Sigmoid colon (tissue), 7 donors: ENCODE data around the gene RPA3. TPM values are rescaled to one million over a fixed set of nuclear protein-coding genes. Genes with fewer than 3 reads are reported as not detected.
A peak's percentile ranks its signal among the peaks of the same experiment; 100 is the strongest.

Experiments used
- DNase-seq: peaks from one replicate; pipeline ENCODE4 v3.0.0-alpha.2; 2019
- H3K27ac ChIP-seq, 4 donors: fragments of 200-600 bp; sonication (generic); one replicate each; pipeline ENCODE4 v1.5.1; 2016 to 2019; ENCODE audit warnings: mild to moderate bottlenecking in 1 of 4
- H3K27me3 ChIP-seq, 3 donors: fragments of 200-600 bp; sonication (generic); one replicate each; pipeline ENCODE4 v1.5.1; 2019; ENCODE audit warnings: mild to moderate bottlenecking in 1 of 3
- H3K36me3 ChIP-seq, 4 donors: fragments of 200-600 bp; sonication (generic); one replicate each; pipeline ENCODE4 v1.5.1; 2016 to 2019
- H3K4me1 ChIP-seq, 4 donors: fragments of 200-600 bp; sonication (generic); one replicate each; pipeline ENCODE4 v1.5.1; 2017 to 2019
- H3K4me3 ChIP-seq, 4 donors: fragments of 200-600 bp; sonication (generic); one replicate each; pipeline ENCODE4 v1.5.1; 2017 to 2019; ENCODE audit warnings: mild to moderate bottlenecking in 2 of 4, moderate library complexity in 1 of 4
- H3K9me3 ChIP-seq, 4 donors: fragments of 200-600 bp in 3 of 4; sonication (generic) in 3 of 4; one replicate each; pipeline versions ENCODE4 v1.5.1 to v1.6.1; 2013 to 2019
- EP300 ChIP-seq, 4 donors: sonication (generic); formaldehyde crosslinking; IDR thresholded peaks; one replicate each; pipeline ENCODE4 v1.6.1; 2017; ENCODE audit warnings: antibody characterized with exemption in 4 of 4
- POLR2A ChIP-seq, 2 donors: fragments of 450-650 bp; IDR thresholded peaks; one replicate each; pipeline ENCODE4 v1.6.1; 2016; ENCODE audit warnings: antibody characterized with exemption in 2 of 2, mild to moderate bottlenecking in 2 of 2, moderate library complexity in 2 of 2
- POLR2AphosphoS5 ChIP-seq, 4 donors: sonication (generic); formaldehyde crosslinking; IDR thresholded peaks; one replicate each; pipeline ENCODE4 v1.6.1; 2017; ENCODE audit warnings: antibody characterized with exemption in 4 of 4
- WGBS, 2 donors: extraction: QIAGEN DNeasy Blood & Tissue Kit; methylation state at CpG; one replicate each; pipeline ENCODE4 v1.1.7; 2013; 5-methylcytosine and 5-hydroxymethylcytosine counted together
- intact Hi-C: fragments of 100-400 bp; cut with DNase I; formaldehyde crosslinking; loops from one replicate; pipeline ENCODE4 v1.15.1; 2023
- polyA plus RNA-seq, 3 donors: library from polyadenylated mRNA; stranded (reverse); fragments of 200-250 nt; gene quantifications; one replicate each; pipeline ENCODE4 v1.2.3, GENCODE V29; 2013
- total RNA-seq, 4 donors: library from RNA; depleted of rRNA; stranded (reverse); fragments of >200 nt; gene quantifications; one replicate each; pipeline ENCODE4 v1.1.0, GENCODE V29; 2016
- TF ChIP-seq, protein P1 (sequence below), 4 experiments: fragments of 450-650 bp in 3 of 4; fragments of 200-600 bp in 1 of 4; IDR thresholded peaks; one replicate each; pipeline ENCODE4 v1.5.1; 2016 to 2019; ENCODE audit warnings: antibody characterized with exemption in 4 of 4, mild to moderate bottlenecking in 3 of 4, moderate library complexity in 2 of 4
- donor health status: healthy with polysubstance abuse.
- donor health status: Bipolar disorder and iron deficiency.
- donor health status: healthy.

Gene RPA3
- total and polyA plus RNA-seq, 7 donors: 15.8 to 66.8 (median 30.3) TPM

DNA sequence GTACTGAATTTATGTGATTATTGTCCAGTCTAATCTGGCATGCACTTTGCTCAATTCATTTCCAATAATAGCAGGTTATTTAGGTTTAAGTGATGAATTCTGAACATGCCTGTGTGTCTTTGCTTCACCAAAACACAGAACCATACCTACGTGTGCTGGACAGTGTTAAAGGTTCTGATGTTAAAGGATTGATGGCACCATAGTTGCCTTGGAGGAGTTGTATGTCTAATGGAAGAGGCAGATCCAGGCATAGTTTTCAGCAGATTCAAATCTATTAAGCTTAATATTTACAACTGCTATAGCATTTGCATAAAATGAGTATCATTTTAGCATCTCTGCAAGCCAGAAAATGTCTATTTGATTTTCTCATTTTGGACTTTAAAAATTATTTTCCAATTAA is 105.9 kb downstream of the RPA3 start:
- Histone ChIP-seq H3K4me1 (no peaks in the 10 kb centered on the region), H3K36me3 (peaks cover 0 to 27% (median 3%) of the 10 kb centered on the region in 4 donors), H3K27ac (no peak overlapping the region), H3K4me3 (no peak overlapping the region), H3K27me3 (no peaks in the 10 kb centered on the region), H3K9me3 (no peaks in the 10 kb centered on the region)
- TF ChIP-seq POLR2A (IDR thresholded peaks at IDR 0.05) (no peak), EP300 (IDR thresholded peaks at IDR 0.05) (no peak), POLR2AphosphoS5 (IDR thresholded peaks at IDR 0.05) (no peak)
- TF ChIP-seq, protein P1, sequence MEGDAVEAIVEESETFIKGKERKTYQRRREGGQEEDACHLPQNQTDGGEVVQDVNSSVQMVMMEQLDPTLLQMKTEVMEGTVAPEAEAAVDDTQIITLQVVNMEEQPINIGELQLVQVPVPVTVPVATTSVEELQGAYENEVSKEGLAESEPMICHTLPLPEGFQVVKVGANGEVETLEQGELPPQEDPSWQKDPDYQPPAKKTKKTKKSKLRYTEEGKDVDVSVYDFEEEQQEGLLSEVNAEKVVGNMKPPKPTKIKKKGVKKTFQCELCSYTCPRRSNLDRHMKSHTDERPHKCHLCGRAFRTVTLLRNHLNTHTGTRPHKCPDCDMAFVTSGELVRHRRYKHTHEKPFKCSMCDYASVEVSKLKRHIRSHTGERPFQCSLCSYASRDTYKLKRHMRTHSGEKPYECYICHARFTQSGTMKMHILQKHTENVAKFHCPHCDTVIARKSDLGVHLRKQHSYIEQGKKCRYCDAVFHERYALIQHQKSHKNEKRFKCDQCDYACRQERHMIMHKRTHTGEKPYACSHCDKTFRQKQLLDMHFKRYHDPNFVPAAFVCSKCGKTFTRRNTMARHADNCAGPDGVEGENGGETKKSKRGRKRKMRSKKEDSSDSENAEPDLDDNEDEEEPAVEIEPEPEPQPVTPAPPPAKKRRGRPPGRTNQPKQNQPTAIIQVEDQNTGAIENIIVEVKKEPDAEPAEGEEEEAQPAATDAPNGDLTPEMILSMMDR (IDR thresholded peaks at IDR 0.05): no peak
- WGBS, 2 donors: 97% methylated on average over 1 of the region's 1 CpG
- intact Hi-C loops: no loop called here
- DNase-seq: no peak

DNA sequence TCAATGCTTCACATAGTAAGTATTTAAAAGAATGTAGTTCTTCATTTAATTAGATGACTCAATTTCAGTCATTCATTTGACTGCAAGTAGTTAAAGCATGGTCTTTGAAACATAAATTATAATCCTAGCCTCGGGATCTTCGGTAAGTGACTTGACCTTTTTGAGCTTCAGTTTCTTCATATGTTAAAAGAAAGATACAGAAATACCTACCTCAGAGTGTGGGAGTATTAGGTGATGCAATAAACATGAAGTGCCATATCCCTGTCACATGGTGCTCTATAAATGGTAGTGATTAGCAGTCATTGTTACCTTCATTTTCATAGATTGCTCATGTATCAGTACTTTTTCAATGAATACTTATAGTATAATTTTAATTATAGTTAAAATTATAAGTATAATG is 109.1 kb downstream of the RPA3 start:
- no peak for TF ChIP-seq POLR2A (IDR thresholded peaks at IDR 0.05)
- no peak for TF ChIP-seq POLR2AphosphoS5 (IDR thresholded peaks at IDR 0.05)
- TF ChIP-seq, protein P1 (IDR thresholded peaks at IDR 0.05): no peak
- no peak for TF ChIP-seq EP300 (IDR thresholded peaks at IDR 0.05)
- H3K27ac ChIP-seq: no peak overlapping the region
- H3K4me3 ChIP-seq: no peak overlapping the region
- no peak for DNase-seq
- H3K4me1 ChIP-seq: no peaks in the 10 kb centered on the region
- peaks cover 0 to 41% (median 3%) of the 10 kb centered on the region in 4 donors for H3K36me3 ChIP-seq
- H3K9me3 ChIP-seq: no peaks in the 10 kb centered on the region
- intact Hi-C loops: no loop called here
- 93 to 94% methylated on average over 2 of the region's 2 CpGs for WGBS, 2 donors
- H3K27me3 ChIP-seq: no peaks in the 10 kb centered on the region

DNA sequence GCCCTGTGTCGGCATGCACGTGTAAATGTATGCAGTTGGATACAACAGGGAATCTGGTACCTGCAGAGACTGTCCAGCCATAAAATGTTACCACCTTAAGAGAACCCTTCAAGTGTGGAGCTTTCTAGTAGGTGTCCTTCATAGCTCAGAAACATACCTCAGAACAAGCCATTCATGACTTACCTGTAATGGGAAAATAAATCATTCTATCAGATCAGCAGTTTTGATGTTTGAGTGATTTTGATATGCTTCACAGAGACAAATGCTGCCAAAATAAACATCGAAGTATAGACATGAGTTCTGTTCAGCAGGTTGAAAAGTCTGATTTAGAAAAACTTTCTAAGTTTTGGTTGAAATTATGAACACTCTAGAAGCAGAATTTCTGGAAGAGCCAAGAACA is 111.4 kb downstream of the RPA3 start:
- Histone ChIP-seq H3K9me3 (no peaks in the 10 kb centered on the region), H3K27me3 (no peaks in the 10 kb centered on the region), H3K4me1 (no peaks in the 10 kb centered on the region), H3K4me3 (no peak overlapping the region), H3K36me3 (peaks cover 0 to 41% (median 3%) of the 10 kb centered on the region in 4 donors), H3K27ac (no peak overlapping the region)
- no peak for TF ChIP-seq EP300 (IDR thresholded peaks at IDR 0.05)
- TF ChIP-seq, protein P1 (IDR thresholded peaks at IDR 0.05): no peak
- no peak for TF ChIP-seq POLR2AphosphoS5 (IDR thresholded peaks at IDR 0.05)
- TF ChIP-seq POLR2A (IDR thresholded peaks at IDR 0.05): no peak
- intact Hi-C loops: no loop called here
- no peak for DNase-seq
- 61 to 76% methylated on average over 3 of the region's 3 CpGs for WGBS, 2 donors

DNA sequence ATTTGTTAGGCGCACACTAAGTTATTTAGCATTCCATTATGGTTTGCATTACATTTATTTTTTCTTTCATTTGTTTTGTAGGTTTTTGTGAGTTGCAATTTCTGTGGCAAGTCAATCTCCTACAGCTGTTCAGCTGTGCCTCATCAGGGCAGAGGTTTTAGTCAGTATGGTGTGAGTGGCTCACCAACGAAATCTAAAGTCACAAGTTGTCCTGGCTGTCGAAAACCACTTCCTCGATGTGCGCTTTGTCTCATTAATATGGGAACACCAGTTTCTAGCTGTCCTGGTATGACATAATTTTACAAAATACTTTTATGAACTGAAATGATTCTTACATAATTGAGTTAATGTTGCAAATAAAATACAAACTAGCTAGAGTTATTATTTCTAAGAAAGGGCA is 122.2 kb downstream of the RPA3 start:
- Histone ChIP-seq H3K4me3 (no peak overlapping the region), H3K27ac (no peak overlapping the region), H3K36me3 (peaks cover 0 to 38% (median 0%) of the 10 kb centered on the region in 4 donors), H3K27me3 (no peaks in the 10 kb centered on the region), H3K4me1 (no peaks in the 10 kb centered on the region), H3K9me3 (no peaks in the 10 kb centered on the region)
- TF ChIP-seq EP300 (IDR thresholded peaks at IDR 0.05) (no peak), POLR2AphosphoS5 (IDR thresholded peaks at IDR 0.05) (no peak), POLR2A (IDR thresholded peaks at IDR 0.05) (no peak)
- TF ChIP-seq, protein P1 (IDR thresholded peaks at IDR 0.05): no peak
- intact Hi-C loops: loop anchor here (5.0 kb wide), 1 partner anchor 621 kb away; no protein-coding TSS in a partner anchor
- WGBS, 2 donors: 79 to 87% methylated on average over 5 of the region's 5 CpGs
- DNase-seq: no peak

GRCh38 chr7:7595451-7595850 is 123.0 kb downstream of the RPA3 start:
- Histone ChIP-seq H3K4me3 (no peak overlapping the region), H3K27me3 (no peaks in the 10 kb centered on the region), H3K36me3 (peaks cover 0 to 42% (median 0%) of the 10 kb centered on the region in 4 donors), H3K27ac (no peak overlapping the region), H3K4me1 (no peaks in the 10 kb centered on the region), H3K9me3 (no peaks in the 10 kb centered on the region)
- no peak for DNase-seq
- 90 to 92% methylated on average over 1 of the region's 1 CpG for WGBS, 2 donors
- TF ChIP-seq POLR2A (IDR thresholded peaks at IDR 0.05): no peak
- TF ChIP-seq, protein P1 (IDR thresholded peaks at IDR 0.05): peak in 2 of 4 experiments; percentile 24 to 34
- intact Hi-C loops: loop anchor here (5.0 kb wide), 1 partner anchor 622 kb away; no protein-coding TSS in a partner anchor
